ENCODE measurements around the gene CACNA1C. TPM values are rescaled to one million over a fixed set of nuclear protein-coding genes. Genes with fewer than 3 reads are reported as not detected.

Gene CACNA1C
- total RNA-seq, 4 donors from 2014 or later: 44.1 to 104 (median 49.4) TPM

GRCh38 chr12:2606186-2606910 lies 553.6 kb downstream of the CACNA1C start:
- DNase-seq (ENCODE audit: extremely low spot score): no peak
- intact Hi-C loops (cut with DNase I): no loop called here
- TF ChIP-seq EP300 (IDR thresholded peaks at IDR 0.05): no peak
- TF ChIP-seq POLR2AphosphoS5 (IDR thresholded peaks at IDR 0.05): no peak
- no peak for TF ChIP-seq POLR2A (IDR thresholded peaks at IDR 0.05; ENCODE audit: low read depth)
- no peak for TF ChIP-seq CTCF (IDR thresholded peaks at IDR 0.05)
- H3K27ac ChIP-seq (replicated peaks in 1 of 4): no peak overlapping the region
- H3K4me3 ChIP-seq: no peak overlapping the region
- no peaks in the 10 kb centered on the region for H3K4me1 ChIP-seq
- no peaks in the 10 kb centered on the region for H3K9me3 ChIP-seq
- H3K36me3 ChIP-seq: peaks cover 20 to 100% (median 85%) of the 10 kb centered on the region in 4 donors
- no peaks in the 10 kb centered on the region for H3K27me3 ChIP-seq
- WGBS: 88% methylated on average over 17 of the region's 17 CpGs

GRCh38 chr12:2607881-2608607 lies 555.3 kb downstream of the CACNA1C start:
- Histone ChIP-seq H3K27ac (replicated peaks in 1 of 4) (no peak overlapping the region), H3K36me3 (peaks cover 20 to 99% (median 88%) of the 10 kb centered on the region in 4 donors)
- no peak for DNase-seq (ENCODE audit: extremely low spot score)

GRCh38 chr12:2608608-2608945 lies 555.8 kb downstream of the CACNA1C start:
- Histone ChIP-seq H3K27me3 (no peaks in the 10 kb centered on the region), H3K9me3 (no peaks in the 10 kb centered on the region), H3K36me3 (peaks cover 20 to 99% (median 87%) of the 10 kb centered on the region in 4 donors), H3K4me3 (no peak overlapping the region), H3K4me1 (peaks cover 2 to 17% (median 15%) of the 10 kb centered on the region in 4 donors), H3K27ac (replicated peaks in 1 of 4) (no peak overlapping the region)
- no peak for DNase-seq (ENCODE audit: extremely low spot score)
- TF ChIP-seq POLR2AphosphoS5 (IDR thresholded peaks at IDR 0.05): no peak
- TF ChIP-seq POLR2A (IDR thresholded peaks at IDR 0.05; ENCODE audit: low read depth): no peak
- no peak for TF ChIP-seq CTCF (IDR thresholded peaks at IDR 0.05)
- TF ChIP-seq EP300 (IDR thresholded peaks at IDR 0.05): no peak
- 96% methylated on average over 12 of the region's 12 CpGs for WGBS
- intact Hi-C loops (cut with DNase I): no loop called here

More at GRCh38 chr12:2607881-2608607, 555.3 kb downstream of the CACNA1C start:
- Histone ChIP-seq H3K9me3 (no peaks in the 10 kb centered on the region), H3K4me1 (peaks cover 0 to 12% (median 10%) of the 10 kb centered on the region in 4 donors), H3K4me3 (no peak overlapping the region), H3K27me3 (no peaks in the 10 kb centered on the region)
- intact Hi-C loops (cut with DNase I): no loop called here
- WGBS: 86% methylated on average over 10 of the region's 10 CpGs
- TF ChIP-seq POLR2AphosphoS5 (IDR thresholded peaks at IDR 0.05): no peak
- TF ChIP-seq EP300 (IDR thresholded peaks at IDR 0.05): no peak
- TF ChIP-seq CTCF (IDR thresholded peaks at IDR 0.05): no peak
- TF ChIP-seq POLR2A (IDR thresholded peaks at IDR 0.05; ENCODE audit: low read depth): no peak

- Histone ChIP-seq H3K27ac (replicated peaks in 1 of 4) (no peak overlapping the region), H3K9me3 (no peaks in the 10 kb centered on the region), H3K27me3 (no peaks in the 10 kb centered on the region), H3K36me3 (peaks cover 20 to 99% (median 85%) of the 10 kb centered on the region in 4 donors), H3K4me1 (peaks cover 6 to 21% (median 19%) of the 10 kb centered on the region in 4 donors), H3K4me3 (no peak overlapping the region)
- intact Hi-C loops (cut with DNase I): no loop called here
- TF ChIP-seq EP300 (IDR thresholded peaks at IDR 0.05) (no peak), POLR2A (IDR thresholded peaks at IDR 0.05; ENCODE audit: low read depth) (no peak), CTCF (IDR thresholded peaks at IDR 0.05) (no peak), POLR2AphosphoS5 (IDR thresholded peaks at IDR 0.05) (no peak)
- 77% methylated on average over 12 of the region's 12 CpGs for WGBS
- DNase-seq (ENCODE audit: extremely low spot score): no peak
These were observed 556.2 kb downstream of the CACNA1C start for GRCh38 chr12:2609020-2609419.
